ENCODE data around the gene GALNT17. TPM values are rescaled to one million over a fixed set of nuclear protein-coding genes. Genes with fewer than 3 reads are reported as not detected.
"Not testable (repeated sequence)": the region's sequence is repeated elsewhere in the genome, so short reads cannot be mapped to it uniquely, and the experiment has no call there.

The GALNT17 gene
- total RNA-seq, 1 donor: not detected

DNA sequence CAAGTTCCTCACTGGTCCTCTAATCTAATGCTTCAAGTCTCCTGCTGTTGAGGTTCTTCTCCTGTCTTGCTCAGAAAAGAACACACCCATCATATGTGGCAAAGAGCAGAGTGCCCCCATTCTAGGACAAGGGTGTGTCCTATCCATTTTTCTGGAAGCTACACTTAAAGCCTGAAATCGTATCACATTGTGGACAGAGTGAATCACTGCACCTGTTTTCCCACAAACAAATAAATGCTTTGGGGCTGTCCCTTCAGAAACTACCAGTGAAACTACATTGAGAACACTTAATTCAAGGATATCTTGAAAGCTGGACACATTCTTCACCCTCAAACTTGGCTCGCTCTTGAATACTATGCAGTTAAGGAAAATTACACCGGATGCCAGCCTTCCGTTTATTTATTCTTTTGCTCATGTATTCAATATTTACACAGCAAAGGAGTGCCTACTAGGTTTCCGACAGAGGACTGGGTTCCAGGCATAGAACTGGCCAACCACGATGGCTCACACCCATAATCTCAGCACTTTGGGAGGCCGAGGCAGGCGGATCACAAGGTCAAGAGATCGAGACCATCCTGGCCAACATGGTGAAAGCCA lies 473.0 kb downstream of the GALNT17 start:
- no peak for DNase-seq (ENCODE audit: low read depth in 2 of 3, low spot score in 2 of 3)

DNA sequence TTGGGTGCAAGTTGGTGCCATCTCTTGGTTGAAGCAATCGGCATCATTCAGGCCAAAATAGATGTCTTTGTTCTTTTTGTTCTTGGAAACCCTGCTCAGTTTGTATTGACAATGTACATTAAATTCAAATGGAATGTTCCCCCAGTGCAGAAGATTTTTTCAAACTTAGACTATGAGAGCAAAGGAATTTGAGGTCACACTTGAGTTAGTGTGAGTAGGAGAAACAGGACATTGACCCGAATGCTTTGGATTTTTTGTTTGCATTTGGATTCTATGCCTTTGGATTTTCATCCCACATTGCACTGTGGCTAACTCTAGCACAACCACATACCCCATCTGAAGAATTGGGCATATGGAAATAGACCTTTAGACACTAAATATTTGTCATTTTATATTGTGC lies 480.0 kb downstream of the GALNT17 start:
- DNase-seq (ENCODE audit: low read depth in 2 of 3, low spot score in 2 of 3): no peak

DNA sequence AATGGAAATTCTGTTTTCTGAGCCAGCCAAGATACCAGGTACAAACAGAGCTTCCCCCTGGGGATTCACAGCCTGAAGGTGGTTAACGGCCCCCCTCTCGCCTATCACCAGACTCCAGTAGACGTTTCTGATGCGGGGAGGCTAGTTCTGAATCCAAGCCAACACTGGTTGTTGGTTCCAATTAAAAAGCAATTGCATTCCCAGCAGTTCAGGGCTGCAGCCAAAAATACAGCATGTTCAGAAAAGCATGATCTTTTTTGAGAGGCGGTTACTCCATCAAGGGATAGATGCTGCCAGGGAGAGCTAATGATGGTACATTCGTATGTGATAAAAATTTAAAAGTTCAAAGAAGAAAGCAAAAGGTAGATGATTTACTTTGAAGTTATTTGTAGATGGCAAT lies 481.0 kb downstream of the GALNT17 start:
- DNase-seq (ENCODE audit: low read depth in 2 of 3, low spot score in 2 of 3): no peak

GRCh38 chr7:71613313-71613712 lies 481.4 kb downstream of the GALNT17 start:
- no peak for DNase-seq (ENCODE audit: low read depth in 2 of 3, low spot score in 2 of 3)

GRCh38 chr7:71615017-71615416 lies 483.1 kb downstream of the GALNT17 start:
- DNase-seq (ENCODE audit: low read depth in 2 of 3, low spot score in 2 of 3): no peak

- no peak for DNase-seq (ENCODE audit: low read depth in 2 of 3, low spot score in 2 of 3)
Observed at GRCh38 chr7:71616217-71616616, 484.3 kb downstream of the GALNT17 start.

DNA sequence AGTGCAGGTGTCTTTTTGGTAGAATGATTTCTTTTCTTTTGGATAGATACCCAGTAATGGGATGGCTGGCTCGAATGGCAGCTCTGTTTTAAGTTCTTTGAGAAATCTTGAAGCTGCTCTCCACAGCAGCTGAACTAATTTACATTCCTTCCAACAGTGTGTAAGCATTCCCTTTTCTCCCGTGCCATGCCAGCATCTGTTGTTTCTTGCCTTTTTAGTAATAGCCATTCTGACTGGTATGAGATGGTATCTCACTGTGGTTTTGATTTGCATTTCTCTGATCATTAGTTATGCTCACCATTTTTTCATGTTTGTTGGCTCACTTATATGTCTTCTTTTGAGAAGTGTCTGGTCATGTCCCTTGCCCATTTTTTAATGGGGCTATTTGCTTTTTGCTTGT lies 486.3 kb downstream of the GALNT17 start:
- DNase-seq (ENCODE audit: low read depth in 2 of 3, low spot score in 2 of 3): no peak

GRCh38 chr7:71625545-71625944 lies 493.6 kb downstream of the GALNT17 start:
- DNase-seq (ENCODE audit: low read depth in 2 of 3, low spot score in 2 of 3): no peak

DNA sequence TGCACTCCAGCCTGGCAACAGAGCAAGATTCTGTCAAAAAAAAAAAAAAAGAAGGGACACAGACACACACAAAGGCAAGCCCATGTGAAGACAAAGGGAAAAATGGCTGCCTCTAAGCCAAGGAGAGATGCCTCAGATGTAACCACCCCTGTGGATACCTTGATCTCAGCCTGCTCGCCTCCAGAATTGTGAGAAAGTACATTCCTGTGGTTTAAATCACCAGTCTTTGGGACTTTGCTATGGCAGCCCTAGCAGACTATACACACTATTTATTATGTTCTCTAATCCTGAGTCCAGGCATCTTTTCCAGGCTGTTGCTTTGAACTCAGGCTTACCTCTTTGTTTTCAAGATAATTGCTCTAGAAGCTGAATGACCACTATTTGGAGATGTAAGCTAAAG lies 494.3 kb downstream of the GALNT17 start:
- DNase-seq (ENCODE audit: low read depth in 2 of 3, low spot score in 2 of 3): no peak

DNA sequence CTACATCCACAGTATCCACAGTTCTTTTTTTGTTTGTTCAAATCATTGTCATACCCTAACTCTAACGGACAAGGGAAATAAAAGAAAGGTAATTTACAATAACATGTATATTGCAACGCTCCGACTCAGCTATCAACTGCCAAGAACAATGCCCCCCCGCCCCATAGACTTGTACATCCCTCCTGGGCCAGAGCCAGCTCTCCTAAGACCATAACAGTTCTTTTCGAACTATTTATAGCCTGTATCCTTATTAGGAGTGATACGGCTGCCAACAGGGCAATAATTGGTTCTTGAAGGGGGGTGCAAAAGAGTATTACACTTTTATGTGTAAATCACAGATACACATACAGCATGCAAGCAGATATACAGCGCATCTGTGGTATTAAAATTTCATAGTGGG lies 495.7 kb downstream of the GALNT17 start:
- no peak for DNase-seq (ENCODE audit: low read depth in 2 of 3, low spot score in 2 of 3)

- DNase-seq (ENCODE audit: low read depth in 2 of 3, low spot score in 2 of 3): no peak
Observed at GRCh38 chr7:71630516-71630915, 498.6 kb downstream of the GALNT17 start.

- DNase-seq (ENCODE audit: low read depth in 2 of 3, low spot score in 2 of 3): peak in 1 of 3 donors; percentile 3
Observed at GRCh38 chr7:71633551-71634008, 501.6 kb downstream of the GALNT17 start.

DNA sequence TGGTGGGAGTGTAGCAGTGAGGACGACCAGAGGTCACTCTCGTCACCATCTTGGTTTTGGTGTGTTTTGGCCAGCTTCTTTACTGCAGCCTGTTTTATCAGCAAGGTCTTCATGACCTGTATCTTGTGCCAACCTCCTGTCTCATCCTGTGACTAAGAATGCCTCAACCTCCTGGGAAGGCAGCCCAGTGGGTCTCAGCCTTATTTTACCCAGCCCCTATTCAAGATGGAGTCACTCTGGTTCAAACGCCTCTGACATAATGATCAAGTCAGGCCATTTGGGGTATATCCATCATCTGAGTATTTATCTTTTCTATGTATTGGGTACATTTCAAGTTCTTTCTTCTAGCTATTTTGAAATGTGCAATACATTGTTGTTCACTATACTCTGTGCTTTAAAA lies 503.9 kb downstream of the GALNT17 start:
- not testable (repeated sequence) for DNase-seq (ENCODE audit: low read depth in 2 of 3, low spot score in 2 of 3)

GRCh38 chr7:71636329-71636728 lies 504.4 kb downstream of the GALNT17 start:
- DNase-seq (ENCODE audit: low read depth in 2 of 3, low spot score in 2 of 3): no peak

GRCh38 chr7:71637578-71637977 lies 505.6 kb downstream of the GALNT17 start:
- no peak for DNase-seq (ENCODE audit: low read depth in 2 of 3, low spot score in 2 of 3)

DNA sequence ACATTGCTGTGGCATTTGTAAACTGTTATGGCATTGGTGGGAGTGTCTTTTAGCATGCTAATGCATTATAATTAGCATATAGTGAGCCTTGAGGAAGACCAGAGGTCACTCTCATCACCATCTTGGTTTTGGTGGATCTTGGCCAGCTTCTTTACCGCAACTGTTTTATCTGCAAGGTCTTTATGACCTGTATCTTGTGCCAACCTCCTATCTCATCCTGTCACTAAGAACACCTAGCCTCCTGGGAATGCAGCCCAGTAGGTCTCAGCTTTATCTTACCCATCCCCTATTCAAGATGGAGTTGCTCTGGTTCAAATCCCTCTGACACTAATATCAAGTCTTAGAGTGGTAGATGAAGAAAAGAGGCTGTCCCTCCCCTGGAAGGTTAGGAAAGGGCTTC lies 506.2 kb downstream of the GALNT17 start:
- DNase-seq (ENCODE audit: low read depth in 2 of 3, low spot score in 2 of 3): no peak

DNA sequence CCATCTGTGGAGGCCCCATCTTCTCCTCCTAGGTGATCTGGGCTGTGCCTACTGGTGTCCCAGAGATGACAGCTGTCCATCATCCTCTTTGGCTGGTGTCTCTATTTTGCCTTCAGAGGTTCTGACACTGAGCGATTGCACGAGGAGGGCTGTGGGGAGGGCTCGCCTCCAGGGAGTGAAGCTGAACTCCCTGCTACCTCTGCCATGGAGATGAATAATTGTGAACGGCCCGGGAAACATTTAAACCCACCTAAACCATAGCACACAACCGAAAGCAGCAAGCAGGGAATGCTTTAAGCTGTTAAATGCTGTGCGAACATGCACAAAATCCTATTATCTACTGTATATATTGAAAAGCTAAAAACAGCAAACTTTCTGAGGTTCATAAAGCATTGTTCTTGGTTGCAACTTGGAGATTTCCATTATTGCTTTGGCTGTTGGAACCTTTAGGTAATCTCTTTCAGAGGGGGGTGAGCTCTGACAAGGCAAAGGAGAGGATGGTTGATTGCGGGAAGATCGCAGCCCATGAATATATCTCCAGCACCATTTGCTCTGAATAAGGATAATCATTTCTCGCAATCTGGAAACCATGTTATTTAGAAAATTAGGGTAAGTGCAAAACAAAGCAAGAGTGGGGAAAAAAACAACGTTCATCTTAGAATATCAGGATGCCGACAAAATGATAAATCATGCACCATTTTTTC lies 507.6 kb downstream of the GALNT17 start:
- DNase-seq (ENCODE audit: low read depth in 2 of 3, low spot score in 2 of 3): no peak

DNA sequence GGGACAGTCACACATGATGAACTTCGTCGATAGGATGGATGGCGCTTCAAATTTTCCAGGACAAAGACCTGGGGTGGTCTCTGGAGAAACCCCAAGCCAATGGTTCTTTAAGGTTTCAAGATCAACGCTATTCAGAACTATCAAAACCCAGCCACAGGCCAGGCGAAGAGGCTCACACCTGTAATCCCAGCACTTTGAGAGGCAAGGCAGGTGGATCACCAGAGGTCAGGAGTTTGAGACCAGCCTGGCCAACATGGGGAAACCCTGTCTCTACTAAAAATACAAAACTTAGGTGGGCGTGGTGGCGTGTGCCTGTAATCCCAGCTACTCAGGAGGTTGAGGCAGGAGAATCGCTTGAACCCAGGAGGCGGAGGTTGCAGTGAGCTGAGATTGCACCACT lies 511.1 kb downstream of the GALNT17 start:
- DNase-seq (ENCODE audit: low read depth in 2 of 3, low spot score in 2 of 3): not testable (repeated sequence)

DNA sequence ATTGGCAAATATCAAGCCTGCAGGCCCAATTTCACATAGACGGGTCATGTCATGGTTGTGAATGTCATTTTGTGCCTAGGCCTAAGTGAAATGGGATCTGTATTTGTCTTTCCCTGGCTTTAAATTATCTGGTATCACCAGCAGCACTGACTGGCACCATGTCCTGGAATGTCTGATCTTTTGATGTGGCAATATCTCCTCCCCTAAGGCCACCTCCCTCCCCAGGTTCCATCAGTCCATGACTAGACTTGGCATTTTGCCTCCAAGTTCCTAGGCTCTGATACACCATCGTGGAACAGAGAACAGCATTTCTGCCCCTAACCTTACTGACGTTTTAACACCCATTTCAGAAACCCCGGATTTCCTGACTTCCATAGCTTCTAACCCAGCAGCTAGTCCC lies 513.9 kb downstream of the GALNT17 start:
- no peak for DNase-seq (ENCODE audit: low read depth in 2 of 3, low spot score in 2 of 3)

DNA sequence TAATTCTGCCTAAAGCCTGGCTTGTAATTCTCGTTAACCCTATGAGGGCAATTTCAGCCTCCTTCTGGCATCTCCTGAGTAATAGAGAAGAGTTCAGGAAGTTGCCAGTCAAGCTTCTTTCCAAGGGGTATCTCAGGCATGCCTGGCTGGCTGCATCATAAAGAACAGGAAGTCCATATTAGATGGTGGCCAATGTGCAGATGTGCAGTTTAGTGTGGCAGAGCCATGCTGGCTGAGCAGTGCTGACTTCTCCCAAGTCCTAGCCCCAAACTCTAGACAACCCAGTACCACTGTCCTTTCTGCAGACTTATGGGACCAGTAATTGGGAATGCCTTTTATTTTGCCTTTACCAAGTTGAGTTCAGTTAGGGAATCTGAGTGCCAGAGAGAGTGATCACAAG lies 517.9 kb downstream of the GALNT17 start:
- no peak for DNase-seq (ENCODE audit: low read depth in 2 of 3, low spot score in 2 of 3)

DNA sequence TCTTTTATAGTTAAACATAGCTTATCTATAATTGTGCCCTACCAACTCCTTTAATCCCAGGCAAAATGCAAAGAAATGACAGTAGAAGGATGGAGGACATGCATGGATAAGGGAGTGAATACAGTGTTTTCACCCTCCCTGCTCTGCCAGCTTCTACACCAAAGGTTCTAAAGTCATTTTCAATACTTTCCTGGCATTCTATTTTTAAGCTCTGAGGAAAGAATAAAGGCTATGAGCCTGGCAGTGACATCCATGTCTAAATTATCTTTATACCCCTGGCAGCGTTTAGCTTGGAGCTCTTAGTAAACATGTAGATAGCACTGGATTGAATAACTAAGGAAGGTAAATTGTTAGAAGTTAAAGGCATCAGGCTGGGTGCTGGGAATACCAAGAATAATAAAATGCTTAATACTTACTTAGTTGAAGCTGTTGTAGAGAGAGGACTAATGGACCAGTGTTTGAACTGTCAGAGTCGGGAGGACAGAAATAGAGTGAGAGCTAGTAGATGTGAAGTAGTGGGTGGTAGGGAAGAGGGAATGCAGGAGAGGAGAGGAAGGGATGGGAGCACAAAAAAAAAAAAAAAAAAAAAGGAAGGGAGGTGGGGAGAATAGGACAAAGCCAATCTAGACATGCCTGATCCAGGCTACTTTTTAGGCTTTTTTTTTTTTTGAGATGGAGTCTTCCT lies 518.9 kb downstream of the GALNT17 start:
- no peak for DNase-seq (ENCODE audit: low read depth in 2 of 3, low spot score in 2 of 3)

- DNase-seq (ENCODE audit: low read depth in 2 of 3, low spot score in 2 of 3): no peak
Observed at GRCh38 chr7:71652510-71652909, 520.6 kb downstream of the GALNT17 start.

All from hematopoietic multipotent progenitor cell (in vitro differentiated cells).